ENCODE measurements around the gene CACNA1C.
"Not testable (repeated sequence)": the region's sequence is repeated elsewhere in the genome, so short reads cannot be mapped to it uniquely, and the experiment has no call there.

Gene CACNA1C

DNA sequence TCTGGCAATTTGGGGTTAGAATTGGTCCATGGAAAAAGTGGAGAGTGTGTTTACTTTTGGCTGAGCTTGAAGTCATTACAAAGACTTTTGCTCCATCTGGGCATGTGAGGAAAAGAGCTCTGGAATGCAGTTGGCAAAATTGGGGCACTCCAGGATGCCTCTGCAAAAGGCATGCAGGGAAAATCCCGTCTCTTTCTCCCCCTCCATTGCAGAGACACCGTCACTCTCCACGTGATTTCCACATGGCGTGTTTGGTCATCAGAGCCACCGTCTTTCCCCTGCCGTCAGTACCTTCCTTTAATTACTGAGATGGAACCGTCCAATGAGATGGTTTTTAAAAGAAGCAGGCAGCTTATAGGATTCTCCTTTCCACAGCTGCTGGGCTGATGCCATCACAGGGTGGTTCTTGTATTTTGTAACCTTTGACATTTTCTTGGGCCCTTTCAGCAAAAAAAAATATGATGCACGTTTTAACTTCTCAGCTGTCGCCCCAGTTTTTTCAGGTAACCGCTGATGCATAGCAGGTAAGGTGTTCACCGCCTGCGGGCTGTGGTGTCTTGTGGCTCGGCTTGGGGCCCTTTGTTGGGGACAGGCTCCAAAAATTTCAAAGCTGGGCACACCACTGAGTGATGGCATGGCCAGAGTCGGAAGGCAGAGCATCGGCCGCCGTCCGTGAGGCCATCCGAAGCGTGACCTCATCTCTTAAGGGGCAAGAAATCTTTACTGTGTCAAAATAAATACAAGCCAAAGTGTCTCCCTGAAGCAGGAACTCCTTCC lies 68.4 kb downstream of the CACNA1C start:
- FAIRE-seq (no peak), DNase-seq (ENCODE audit: insufficient read length, low spot score) (no peak)
- no peak for TF ChIP-seq POU2F2 (IDR thresholded peaks at IDR 0.05; ENCODE audit: low read depth, low read length)

DNA sequence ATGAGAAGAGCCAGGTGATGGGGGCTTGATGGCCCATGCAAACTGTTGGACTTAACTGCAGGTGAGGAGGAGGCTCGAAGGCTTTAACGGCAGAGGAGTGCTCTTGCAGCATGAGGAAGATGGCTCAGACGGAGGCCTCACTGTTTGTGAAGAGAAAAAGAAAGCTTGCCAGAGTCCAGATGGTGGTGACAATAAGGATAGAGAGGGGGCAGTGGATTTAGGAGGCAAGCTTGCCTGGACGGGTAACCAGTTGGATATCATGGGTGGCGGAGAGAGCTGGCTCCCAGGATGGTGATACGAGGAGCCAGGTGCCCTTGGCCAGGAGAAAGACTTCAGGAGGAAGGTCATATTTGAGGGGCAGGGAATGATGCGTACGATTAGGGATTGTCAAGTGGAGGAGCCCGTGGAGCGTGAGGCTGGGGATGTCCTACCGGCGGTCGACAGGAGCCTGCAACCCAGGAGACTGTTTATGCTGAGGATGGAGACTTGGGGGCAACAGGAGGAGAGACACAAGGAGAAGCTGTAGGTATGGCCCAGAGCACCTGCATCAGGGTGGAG lies 71.8 kb downstream of the CACNA1C start:
- DNase-seq (ENCODE audit: insufficient read length, low spot score) (no peak), FAIRE-seq (no peak)
- TF ChIP-seq POU2F2 (IDR thresholded peaks at IDR 0.05; ENCODE audit: low read depth, low read length) (no peak), TAF1 (IDR thresholded peaks at IDR 0.05; ENCODE audit: low read depth, low read length) (no peak), POLR2A (IDR thresholded peaks at IDR 0.05; ENCODE audit: low read depth, low read length) (no peak), PAX5 (IDR thresholded peaks at IDR 0.05; ENCODE audit: insufficient read depth, low read length, severe bottlenecking) (no peak), POLR2AphosphoS5 (IDR thresholded peaks at IDR 0.05; ENCODE audit: low read depth, low read length) (no peak), SPI1 (IDR thresholded peaks at IDR 0.05; ENCODE audit: low read depth, low read length) (no peak)

DNA sequence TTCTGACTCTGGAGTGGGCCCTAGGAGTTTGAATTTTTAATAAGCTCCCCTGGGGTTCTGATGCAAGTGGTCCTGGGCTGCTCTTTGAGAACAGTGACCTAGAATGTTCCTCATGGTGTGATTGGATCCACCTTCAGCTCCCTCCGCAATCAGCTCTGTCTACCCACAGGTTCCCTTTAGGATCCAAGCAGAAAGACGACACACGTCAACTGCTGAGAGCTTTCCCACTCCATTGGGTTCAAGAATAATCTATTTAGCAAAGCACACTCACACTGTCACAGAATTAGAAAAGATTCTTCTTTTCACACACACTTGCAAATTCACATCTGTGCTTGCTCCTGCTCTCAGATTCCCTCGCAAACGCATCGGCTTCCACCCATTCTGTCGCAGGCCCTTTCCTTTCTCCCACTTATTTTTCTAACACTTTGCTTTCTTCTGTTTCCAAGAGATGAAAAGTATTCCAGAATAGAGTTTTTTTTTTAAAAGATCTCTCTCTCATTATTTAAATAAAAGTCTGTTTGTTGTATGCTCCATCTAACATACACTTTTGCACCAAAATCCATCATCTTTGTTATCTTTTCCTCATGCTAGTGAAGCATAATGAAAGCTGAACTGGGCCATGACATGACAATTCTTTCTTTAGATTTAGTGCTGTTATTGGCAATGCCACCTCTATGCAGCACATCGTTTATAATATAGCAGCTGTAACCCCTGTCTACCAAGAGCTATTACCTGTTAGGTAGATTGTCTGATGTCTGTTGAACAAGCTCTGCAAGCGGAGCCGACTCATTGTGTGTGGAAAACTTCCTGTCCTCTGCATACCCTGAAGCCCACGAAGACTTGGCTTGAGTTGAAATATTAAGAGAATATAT lies 73.1 kb downstream of the CACNA1C start:
- DNase-seq (ENCODE audit: insufficient read length, low spot score) (no peak), FAIRE-seq (no peak)
- no peak for TF ChIP-seq TAF1 (IDR thresholded peaks at IDR 0.05; ENCODE audit: low read depth, low read length)
- TF ChIP-seq SPI1 (IDR thresholded peaks at IDR 0.05; ENCODE audit: low read depth, low read length), result no peak
- TF ChIP-seq POLR2A (IDR thresholded peaks at IDR 0.05; ENCODE audit: low read depth, low read length), result no peak
- TF ChIP-seq POLR2AphosphoS5 (IDR thresholded peaks at IDR 0.05; ENCODE audit: low read depth, low read length), result no peak
- TF ChIP-seq PAX5 (IDR thresholded peaks at IDR 0.05; ENCODE audit: insufficient read depth, low read length, severe bottlenecking), result no peak
- TF ChIP-seq POU2F2 (IDR thresholded peaks at IDR 0.05; ENCODE audit: low read depth, low read length), result no peak

DNA sequence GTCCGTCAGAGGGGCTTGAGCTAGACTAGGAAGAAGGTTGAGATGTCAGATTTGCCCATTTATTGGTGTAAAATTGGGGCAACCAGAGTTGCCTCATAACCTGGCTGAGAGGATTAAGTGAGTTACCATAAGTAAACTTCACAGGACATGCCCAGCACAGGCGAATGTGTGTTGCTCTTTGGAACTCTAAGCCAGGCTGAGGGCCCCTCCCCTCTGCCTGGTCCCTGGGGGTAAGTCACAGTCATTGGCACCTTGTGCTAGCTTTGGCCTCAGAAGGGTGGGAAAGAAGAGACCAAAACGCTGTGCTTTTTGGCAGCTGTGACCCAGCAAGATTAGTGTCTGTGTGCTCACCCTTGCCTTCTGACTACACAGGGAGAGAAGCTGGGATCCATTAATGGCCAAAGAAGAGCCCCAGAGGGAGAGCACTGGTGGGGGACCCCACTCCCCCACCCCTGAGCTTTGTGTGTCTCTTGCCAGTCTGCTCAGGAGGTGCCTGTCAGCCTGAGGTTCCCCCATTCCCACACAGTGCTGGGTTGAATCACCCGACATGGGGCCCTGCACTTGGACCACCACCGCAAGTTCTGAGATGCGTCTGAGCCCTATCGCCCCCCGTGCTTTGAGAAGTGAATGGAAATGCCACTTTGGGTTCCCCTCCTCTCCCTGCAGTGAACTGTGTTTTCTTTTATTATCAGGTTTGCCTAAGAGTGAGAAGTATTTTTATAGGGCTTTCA lies 74.1 kb downstream of the CACNA1C start:
- TF ChIP-seq TAF1 (IDR thresholded peaks at IDR 0.05; ENCODE audit: low read depth, low read length) (no peak), POLR2A (IDR thresholded peaks at IDR 0.05; ENCODE audit: low read depth, low read length) (no peak)
- DNase-seq (ENCODE audit: insufficient read length, low spot score), result no peak
- FAIRE-seq, result no peak

DNA sequence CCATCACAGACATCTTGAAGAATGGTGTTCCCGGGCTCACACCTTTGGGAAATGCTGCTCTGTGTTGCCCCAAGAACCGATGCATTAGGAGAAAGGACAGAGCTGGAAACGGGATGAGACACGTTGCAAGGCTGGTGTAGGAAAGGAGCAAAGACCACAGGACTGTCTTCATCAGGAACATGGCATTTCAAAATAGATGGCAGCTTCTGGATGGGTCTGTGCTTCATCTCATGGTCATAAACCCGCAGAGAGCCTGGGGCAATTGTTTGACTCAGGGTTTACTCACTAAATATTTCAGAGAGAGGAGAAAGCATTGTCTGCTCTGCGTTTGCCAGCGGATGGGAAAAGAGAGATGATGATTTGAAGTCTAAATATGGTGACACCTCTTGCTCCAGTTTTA lies 76.3 kb downstream of the CACNA1C start:
- DNase-seq (ENCODE audit: insufficient read length, low spot score) (no peak), FAIRE-seq (no peak)
- TF ChIP-seq POLR2A (IDR thresholded peaks at IDR 0.05; ENCODE audit: low read depth, low read length), result no peak
- no peak for TF ChIP-seq PAX5 (IDR thresholded peaks at IDR 0.05; ENCODE audit: insufficient read depth, low read length, severe bottlenecking)
- no peak for TF ChIP-seq POU2F2 (IDR thresholded peaks at IDR 0.05; ENCODE audit: low read depth, low read length)
- no peak for TF ChIP-seq SPI1 (IDR thresholded peaks at IDR 0.05; ENCODE audit: low read depth, low read length)
- no peak for TF ChIP-seq TAF1 (IDR thresholded peaks at IDR 0.05; ENCODE audit: low read depth, low read length)
- no peak for TF ChIP-seq POLR2AphosphoS5 (IDR thresholded peaks at IDR 0.05; ENCODE audit: low read depth, low read length)

DNA sequence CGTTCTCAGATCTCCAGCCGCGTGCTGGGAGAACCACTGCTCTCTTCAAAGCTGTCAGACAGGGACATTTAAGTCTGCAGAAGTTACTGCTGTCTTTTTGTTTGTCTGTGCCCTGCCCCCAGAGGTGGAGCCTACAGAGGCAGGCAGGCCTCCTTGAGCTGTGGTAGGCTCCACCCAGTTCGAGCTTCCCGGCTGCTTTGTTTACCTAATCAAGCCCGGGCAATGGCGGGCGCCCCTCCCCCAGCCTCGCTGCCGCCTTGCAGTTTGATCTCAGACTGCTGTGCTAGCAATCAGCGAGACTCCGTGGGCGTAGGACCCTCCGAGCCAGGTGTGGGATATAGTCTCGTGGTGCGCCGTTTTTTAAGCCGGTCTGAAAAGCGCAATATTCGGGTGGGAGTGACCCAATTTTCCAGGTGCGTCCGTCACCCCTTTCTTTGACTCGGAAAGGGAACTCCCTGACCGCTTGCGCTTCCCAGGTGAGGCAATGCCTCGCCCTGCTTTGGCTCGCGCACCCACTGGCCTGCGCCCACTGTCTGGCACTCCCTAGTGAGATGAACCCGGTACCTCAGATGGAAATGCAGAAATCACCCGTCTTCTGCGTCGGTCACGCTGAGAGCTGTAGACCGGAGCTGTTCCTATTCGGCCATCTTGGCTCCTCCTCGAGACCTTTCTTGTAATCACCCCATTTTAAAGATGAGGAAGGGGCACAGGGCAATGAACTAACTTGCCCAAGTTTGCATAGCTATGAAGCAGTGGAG lies 83.1 kb downstream of the CACNA1C start:
- DNase-seq (ENCODE audit: insufficient read length, low spot score); FAIRE-seq: not testable (repeated sequence)

DNA sequence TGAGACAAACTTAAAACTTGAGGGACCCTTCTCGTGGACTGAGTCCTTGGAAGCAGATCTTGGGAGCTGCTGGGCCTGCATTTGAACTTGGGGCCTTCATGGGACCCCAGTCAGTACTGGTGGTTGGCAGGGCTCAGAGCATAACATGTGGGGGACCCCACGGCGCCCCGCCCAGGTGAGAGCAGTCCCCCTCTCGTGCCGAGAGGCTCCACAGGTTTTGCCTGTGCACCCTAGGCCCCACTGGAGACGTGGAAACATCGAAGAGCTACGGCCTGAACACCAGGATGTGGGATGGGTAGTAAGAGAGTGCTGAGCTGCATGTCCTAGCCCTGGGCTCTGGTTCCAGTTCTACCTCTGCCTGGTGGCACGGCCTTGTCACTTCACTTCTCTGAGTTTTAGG lies 84.1 kb downstream of the CACNA1C start:
- no peak for TF ChIP-seq TAF1 (IDR thresholded peaks at IDR 0.05; ENCODE audit: low read depth, low read length)
- TF ChIP-seq SPI1 (IDR thresholded peaks at IDR 0.05; ENCODE audit: low read depth, low read length), result no peak
- TF ChIP-seq PAX5 (IDR thresholded peaks at IDR 0.05; ENCODE audit: insufficient read depth, low read length, severe bottlenecking), result no peak
- no peak for TF ChIP-seq POU2F2 (IDR thresholded peaks at IDR 0.05; ENCODE audit: low read depth, low read length)
- no peak for TF ChIP-seq POLR2AphosphoS5 (IDR thresholded peaks at IDR 0.05; ENCODE audit: low read depth, low read length)
- no peak for TF ChIP-seq POLR2A (IDR thresholded peaks at IDR 0.05; ENCODE audit: low read depth, low read length)
- DNase-seq (ENCODE audit: insufficient read length, low spot score) (no peak), FAIRE-seq (no peak)

DNA sequence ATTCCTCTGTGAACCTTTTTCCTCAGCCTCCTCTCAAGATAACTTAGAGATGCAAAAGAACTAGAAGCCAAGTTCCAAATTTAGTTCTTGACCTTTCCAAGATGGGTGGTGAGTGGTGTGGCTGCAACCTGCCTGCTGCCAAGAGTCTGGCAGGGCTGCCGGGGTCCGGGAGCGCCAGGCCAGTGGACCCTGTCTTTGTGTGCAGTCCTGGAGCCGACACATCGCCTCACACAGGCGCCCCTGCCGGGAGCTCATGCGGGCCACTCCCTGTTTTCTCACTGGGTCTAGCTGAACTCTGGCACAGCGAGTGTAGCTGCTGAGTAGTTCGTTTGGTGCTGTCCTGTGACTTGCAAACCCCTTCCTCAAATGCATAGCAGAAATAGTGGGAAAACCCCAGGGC lies 84.9 kb downstream of the CACNA1C start:
- FAIRE-seq (no peak), DNase-seq (ENCODE audit: insufficient read length, low spot score) (no peak)
- no peak for TF ChIP-seq POU2F2 (IDR thresholded peaks at IDR 0.05; ENCODE audit: low read depth, low read length)

DNA sequence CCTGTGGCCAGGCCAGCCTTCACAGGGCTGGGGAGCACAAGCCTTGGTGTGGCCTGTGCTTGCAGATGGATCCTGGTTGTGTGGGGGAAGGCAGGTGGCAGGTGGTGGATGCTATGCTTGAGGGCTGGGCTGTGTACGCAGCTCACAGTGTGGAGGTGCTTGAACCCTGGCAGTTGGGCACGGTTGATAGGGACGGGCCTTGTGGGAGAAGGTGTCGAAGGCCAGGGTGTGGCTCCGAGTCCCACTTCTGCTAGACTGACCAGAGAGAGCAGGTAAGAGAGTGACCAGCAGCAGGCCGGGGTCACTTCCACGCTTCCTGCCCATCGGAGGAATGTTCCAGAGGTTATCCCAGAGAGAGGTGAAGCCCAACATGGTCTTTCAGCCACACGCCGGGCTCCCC lies 85.5 kb downstream of the CACNA1C start:
- TF ChIP-seq PAX5 (IDR thresholded peaks at IDR 0.05; ENCODE audit: insufficient read depth, low read length, severe bottlenecking) (no peak), POLR2A (IDR thresholded peaks at IDR 0.05; ENCODE audit: low read depth, low read length) (no peak), POU2F2 (IDR thresholded peaks at IDR 0.05; ENCODE audit: low read depth, low read length) (no peak), TAF1 (IDR thresholded peaks at IDR 0.05; ENCODE audit: low read depth, low read length) (no peak), POLR2AphosphoS5 (IDR thresholded peaks at IDR 0.05; ENCODE audit: low read depth, low read length) (no peak), SPI1 (IDR thresholded peaks at IDR 0.05; ENCODE audit: low read depth, low read length) (no peak)
- DNase-seq (ENCODE audit: insufficient read length, low spot score) (no peak), FAIRE-seq (no peak)

Measured in GM12891 (cell line).